ENCODE data around the gene PDZD2.

DNA sequence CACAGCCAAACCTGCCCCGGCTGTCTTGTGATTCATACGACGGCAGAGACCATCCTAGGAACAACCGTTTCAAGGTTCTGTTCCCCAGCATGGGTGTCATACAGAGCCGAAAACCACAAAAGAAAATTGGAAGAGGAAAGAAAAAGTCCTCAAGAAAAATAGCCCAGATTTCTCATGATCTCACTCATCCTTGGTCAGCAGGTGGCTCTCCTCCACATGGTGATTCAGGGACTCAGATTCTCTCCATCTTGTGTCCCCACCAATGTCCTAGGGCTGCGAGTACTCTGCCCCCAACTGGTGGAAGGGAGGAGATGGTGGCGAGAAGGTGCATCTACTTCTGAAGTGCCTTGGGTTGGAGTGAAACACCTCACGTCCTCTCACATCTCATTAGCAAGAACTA is 25.6 kb downstream of the PDZD2 start:
- TF ChIP-seq EZH2 (IDR thresholded peaks at IDR 0.05; ENCODE audit: borderline replicate concordance) (no peak), EZH2phosphoT487 (IDR thresholded peaks at IDR 0.05; ENCODE audit: low read depth, severe bottlenecking, unreplicated experiment) (no peak)
- TF ChIP-seq, protein P1, sequence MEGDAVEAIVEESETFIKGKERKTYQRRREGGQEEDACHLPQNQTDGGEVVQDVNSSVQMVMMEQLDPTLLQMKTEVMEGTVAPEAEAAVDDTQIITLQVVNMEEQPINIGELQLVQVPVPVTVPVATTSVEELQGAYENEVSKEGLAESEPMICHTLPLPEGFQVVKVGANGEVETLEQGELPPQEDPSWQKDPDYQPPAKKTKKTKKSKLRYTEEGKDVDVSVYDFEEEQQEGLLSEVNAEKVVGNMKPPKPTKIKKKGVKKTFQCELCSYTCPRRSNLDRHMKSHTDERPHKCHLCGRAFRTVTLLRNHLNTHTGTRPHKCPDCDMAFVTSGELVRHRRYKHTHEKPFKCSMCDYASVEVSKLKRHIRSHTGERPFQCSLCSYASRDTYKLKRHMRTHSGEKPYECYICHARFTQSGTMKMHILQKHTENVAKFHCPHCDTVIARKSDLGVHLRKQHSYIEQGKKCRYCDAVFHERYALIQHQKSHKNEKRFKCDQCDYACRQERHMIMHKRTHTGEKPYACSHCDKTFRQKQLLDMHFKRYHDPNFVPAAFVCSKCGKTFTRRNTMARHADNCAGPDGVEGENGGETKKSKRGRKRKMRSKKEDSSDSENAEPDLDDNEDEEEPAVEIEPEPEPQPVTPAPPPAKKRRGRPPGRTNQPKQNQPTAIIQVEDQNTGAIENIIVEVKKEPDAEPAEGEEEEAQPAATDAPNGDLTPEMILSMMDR (IDR thresholded peaks at IDR 0.05; ENCODE audit: poor library complexity) = no peak

Data from hepatocyte (in vitro differentiated cells).